NCI-H460 (cell line): ENCODE data around the gene TUBB. TPM values are rescaled to one million over a fixed set of nuclear protein-coding genes. Genes with fewer than 3 reads are reported as not detected.

Experiments used
- small RNA-seq, 2 experiments: library from RNA; depleted of rRNA; stranded (forward); fragments of <200 nt; gene quantifications; one replicate each; pipeline ENCODE3, GENCODE V24; 2014
- total RNA-seq: library from RNA; depleted of rRNA; stranded (reverse); fragments of >200 nt; shearing (Covaris generic); gene quantifications from 2 replicates; pipeline ENCODE4 v1.2.3, GENCODE V29; 2014; rRNA removed

The TUBB gene
- total RNA-seq, 1 experiment from 2014 or later: 287 TPM

Small RNA genes lying within 50 kb of the gene (small RNA-seq; reads per million reads assigned to genes)
- gene RF00019 (0 reads per million in 2 experiments), gene RN7SL353P (0 reads per million in 2 experiments)

Other genes starting within 250 kb of the TUBB start
- 71.2 and 72.6 TPM in 2 replicates for gene HLA-E, start 230.8 kb upstream of the TUBB start, total RNA-seq
- 19.2 and 21.4 TPM in 2 replicates for gene GNL1, start 163.9 kb upstream of the TUBB start, total RNA-seq
- gene PRR3, start 163.1 kb upstream of the TUBB start, total RNA-seq: 9.1 and 9.6 TPM in 2 replicates
- 29.2 and 34.4 TPM in 2 replicates for gene ABCF1, start 148.9 kb upstream of the TUBB start, total RNA-seq
- gene PPP1R10, start 103.1 kb upstream of the TUBB start, total RNA-seq: 68.4 and 74.9 TPM in 2 replicates
- 116 and 129 TPM in 2 replicates for gene MRPS18B, start 102.5 kb upstream of the TUBB start, total RNA-seq
- gene ATAT1, start 93.5 kb upstream of the TUBB start, total RNA-seq: 4.3 and 7.7 TPM in 2 replicates
- gene C6orf136, start 73.2 kb upstream of the TUBB start, total RNA-seq: 7.5 and 8.3 TPM in 2 replicates
- 35.5 and 35.6 TPM in 2 replicates for gene DHX16, start 47.3 kb upstream of the TUBB start, total RNA-seq
- gene PPP1R18, start 33.7 kb upstream of the TUBB start, total RNA-seq: 35.1 and 42.5 TPM in 2 replicates
- gene NRM, start 29.4 kb upstream of the TUBB start, total RNA-seq: 6.3 and 6.4 TPM in 2 replicates
- gene MDC1, start 3.1 kb upstream of the TUBB start, total RNA-seq: 8.4 and 11.3 TPM in 2 replicates
- 137 and 149 TPM in 2 replicates for gene FLOT1, start 22.3 kb downstream of the TUBB start, total RNA-seq
- gene IER3, start 24.2 kb downstream of the TUBB start, total RNA-seq: 90.1 and 118 TPM in 2 replicates
- 18.4 and 23.8 TPM in 2 replicates for gene DDR1, start 164.2 kb downstream of the TUBB start, total RNA-seq
- gene GTF2H4, start 187.9 kb downstream of the TUBB start, total RNA-seq: 16.2 and 16.9 TPM in 2 replicates
- gene VARS2, start 193.9 kb downstream of the TUBB start, total RNA-seq: 17.7 and 24.6 TPM in 2 replicates
- not detected in 2 replicates for gene SFTA2, start 211.8 kb downstream of the TUBB start, total RNA-seq
- gene MUCL3, start 220.6 kb downstream of the TUBB start, total RNA-seq: 0.15 TPM in 1 of 2 replicates, not detected in the other